Measurements from ENCODE around the gene BRINP3.

Gene BRINP3

GRCh38 chr1:190429141-190429540, 48.5 kb downstream of the BRINP3 start:
- no peaks in the 10 kb centered on the region for H3K27me3 ChIP-seq
- no peaks in the 10 kb centered on the region for H3K9me3 ChIP-seq
- no peak overlapping the region for H3K27ac ChIP-seq
- H3K4me1 ChIP-seq, result no peaks in the 10 kb centered on the region
- TF ChIP-seq, protein P1, sequence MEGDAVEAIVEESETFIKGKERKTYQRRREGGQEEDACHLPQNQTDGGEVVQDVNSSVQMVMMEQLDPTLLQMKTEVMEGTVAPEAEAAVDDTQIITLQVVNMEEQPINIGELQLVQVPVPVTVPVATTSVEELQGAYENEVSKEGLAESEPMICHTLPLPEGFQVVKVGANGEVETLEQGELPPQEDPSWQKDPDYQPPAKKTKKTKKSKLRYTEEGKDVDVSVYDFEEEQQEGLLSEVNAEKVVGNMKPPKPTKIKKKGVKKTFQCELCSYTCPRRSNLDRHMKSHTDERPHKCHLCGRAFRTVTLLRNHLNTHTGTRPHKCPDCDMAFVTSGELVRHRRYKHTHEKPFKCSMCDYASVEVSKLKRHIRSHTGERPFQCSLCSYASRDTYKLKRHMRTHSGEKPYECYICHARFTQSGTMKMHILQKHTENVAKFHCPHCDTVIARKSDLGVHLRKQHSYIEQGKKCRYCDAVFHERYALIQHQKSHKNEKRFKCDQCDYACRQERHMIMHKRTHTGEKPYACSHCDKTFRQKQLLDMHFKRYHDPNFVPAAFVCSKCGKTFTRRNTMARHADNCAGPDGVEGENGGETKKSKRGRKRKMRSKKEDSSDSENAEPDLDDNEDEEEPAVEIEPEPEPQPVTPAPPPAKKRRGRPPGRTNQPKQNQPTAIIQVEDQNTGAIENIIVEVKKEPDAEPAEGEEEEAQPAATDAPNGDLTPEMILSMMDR (IDR thresholded peaks at IDR 0.05), result no peak
- no peak for DNase-seq
- no peak overlapping the region for H3K4me3 ChIP-seq
- intact Hi-C loops (cut with DNase I; ENCODE audit: low total_unique reads), result no loop called here
- H3K36me3 ChIP-seq, result no peaks in the 10 kb centered on the region

DNA sequence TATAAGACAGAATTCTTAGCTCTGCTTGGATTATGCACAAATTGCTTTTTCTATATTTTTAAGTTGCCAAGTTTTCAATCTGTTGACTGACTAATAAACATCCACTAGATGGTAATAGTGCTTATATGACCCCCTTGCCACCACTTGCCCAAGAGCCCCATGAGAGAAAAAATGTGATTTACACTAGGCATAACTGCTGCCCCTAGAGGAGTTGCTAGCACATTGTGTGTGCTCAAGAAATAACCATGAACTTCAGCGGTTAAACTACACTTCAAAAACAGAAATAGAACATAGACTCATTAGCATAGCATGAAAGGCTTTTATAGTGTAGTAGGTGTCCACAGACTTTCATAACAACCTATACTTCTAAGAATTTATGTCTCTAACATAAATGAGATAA, 61.4 kb downstream of the BRINP3 start:
- Histone ChIP-seq H3K36me3 (no peaks in the 10 kb centered on the region), H3K27me3 (no peaks in the 10 kb centered on the region), H3K4me3 (no peak overlapping the region), H3K4me1 (no peaks in the 10 kb centered on the region), H3K27ac (no peak overlapping the region), H3K9me3 (no peaks in the 10 kb centered on the region)
- intact Hi-C loops (cut with DNase I; ENCODE audit: low total_unique reads), result no loop called here
- no peak for DNase-seq
- TF ChIP-seq, protein P1 (IDR thresholded peaks at IDR 0.05), result no peak

- Histone ChIP-seq H3K27ac (no peak overlapping the region), H3K4me1 (no peaks in the 10 kb centered on the region), H3K4me3 (no peak overlapping the region), H3K36me3 (no peaks in the 10 kb centered on the region), H3K27me3 (no peaks in the 10 kb centered on the region), H3K9me3 (no peaks in the 10 kb centered on the region)
- intact Hi-C loops (cut with DNase I; ENCODE audit: low total_unique reads), result no loop called here
- no peak for DNase-seq
- TF ChIP-seq, protein P1 (IDR thresholded peaks at IDR 0.05), result no peak
These were observed 64.5 kb downstream of the BRINP3 start for GRCh38 chr1:190413142-190413541.

- Histone ChIP-seq H3K27ac (no peak overlapping the region), H3K4me3 (no peak overlapping the region), H3K9me3 (no peaks in the 10 kb centered on the region), H3K36me3 (no peaks in the 10 kb centered on the region), H3K4me1 (no peaks in the 10 kb centered on the region), H3K27me3 (no peaks in the 10 kb centered on the region)
- DNase-seq, result no peak
- TF ChIP-seq, protein P1 (IDR thresholded peaks at IDR 0.05), result no peak
- intact Hi-C loops (cut with DNase I; ENCODE audit: low total_unique reads), result no loop called here
These were observed 74.3 kb downstream of the BRINP3 start for GRCh38 chr1:190403402-190403801.

GRCh38 chr1:190399233-190399632, 78.4 kb downstream of the BRINP3 start:
- no peak for DNase-seq
- H3K27me3 ChIP-seq, result no peaks in the 10 kb centered on the region
- H3K27ac ChIP-seq, result no peak overlapping the region
- no peaks in the 10 kb centered on the region for H3K9me3 ChIP-seq
- H3K4me1 ChIP-seq, result no peaks in the 10 kb centered on the region
- H3K36me3 ChIP-seq, result no peaks in the 10 kb centered on the region
- intact Hi-C loops (cut with DNase I; ENCODE audit: low total_unique reads), result no loop called here
- TF ChIP-seq, protein P1 (IDR thresholded peaks at IDR 0.05), result no peak
- H3K4me3 ChIP-seq, result no peak overlapping the region

- Histone ChIP-seq H3K9me3 (no peaks in the 10 kb centered on the region), H3K27me3 (no peaks in the 10 kb centered on the region), H3K4me3 (no peak overlapping the region), H3K27ac (no peak overlapping the region), H3K4me1 (no peaks in the 10 kb centered on the region), H3K36me3 (no peaks in the 10 kb centered on the region)
- DNase-seq, result no peak
- TF ChIP-seq, protein P1 (IDR thresholded peaks at IDR 0.05), result no peak
- intact Hi-C loops (cut with DNase I; ENCODE audit: low total_unique reads), result no loop called here
These were observed 86.1 kb downstream of the BRINP3 start for GRCh38 chr1:190391582-190391981.

All from tibial artery (tissue), 4 donors.